ENCODE results near the gene KDELR3.

DNA sequence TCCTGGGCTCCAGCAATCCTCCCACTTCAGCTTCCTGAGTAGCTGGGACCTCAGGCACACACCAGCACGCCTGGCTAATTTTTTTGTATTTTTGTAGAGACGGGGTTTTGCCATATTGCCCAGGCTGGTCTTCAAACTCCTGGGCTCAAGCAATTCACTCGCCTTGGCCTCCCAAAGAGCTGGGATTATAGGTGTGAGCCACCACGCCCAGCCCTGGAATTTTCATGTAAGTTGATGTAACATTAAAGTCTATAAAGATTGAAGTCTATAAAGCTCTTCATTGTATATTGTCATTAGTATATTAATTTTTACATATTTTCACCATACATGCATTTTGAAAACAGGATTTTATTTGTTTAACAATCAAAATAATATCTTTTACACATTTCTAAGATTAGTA lies 50.7 kb downstream of the KDELR3 start:
- no peak for TF ChIP-seq POLR2A (IDR thresholded peaks at IDR 0.05; ENCODE audit: extremely low read depth, insufficient read length)
- no peak for TF ChIP-seq CTCF (IDR thresholded peaks at IDR 0.05; ENCODE audit: low read depth, low read length)
